HPDE6-E6E7 (cell line): Measurements from ENCODE around the gene TMEM209.
"Not testable (repeated sequence)": the region's sequence is repeated elsewhere in the genome, so short reads cannot be mapped to it uniquely, and the experiment has no call there.

ENCODE experiments used
- DNase-seq: peaks from one replicate; pipeline ENCODE4 v3.0.0; 2011; ENCODE audit warnings: missing footprints; ENCODE audit errors: extremely low spot score

The TMEM209 gene

GRCh38 chr7:130162196-130162595 is 43.0 kb downstream of the TMEM209 start:
- no peak for DNase-seq

DNA sequence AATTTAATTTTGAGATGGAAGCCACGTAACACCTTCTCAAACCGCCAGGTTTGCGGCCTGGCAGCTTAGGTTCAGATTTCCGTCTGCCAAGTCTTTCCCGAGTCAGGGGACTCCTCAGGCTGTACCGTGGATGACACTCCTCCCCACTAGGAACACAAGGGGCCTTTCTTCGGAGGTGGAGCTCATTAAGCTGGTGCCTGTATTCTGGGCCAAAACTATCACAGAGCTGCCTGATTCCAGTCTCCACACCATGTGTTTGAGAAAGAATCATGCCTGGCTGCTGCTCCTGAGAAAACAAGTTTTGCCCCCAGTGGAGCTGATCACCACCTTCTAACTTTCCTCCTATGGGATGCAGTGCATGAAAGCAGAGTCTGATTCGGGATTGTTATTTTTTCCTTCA is 44.8 kb downstream of the TMEM209 start:
- DNase-seq, result no peak

DNA sequence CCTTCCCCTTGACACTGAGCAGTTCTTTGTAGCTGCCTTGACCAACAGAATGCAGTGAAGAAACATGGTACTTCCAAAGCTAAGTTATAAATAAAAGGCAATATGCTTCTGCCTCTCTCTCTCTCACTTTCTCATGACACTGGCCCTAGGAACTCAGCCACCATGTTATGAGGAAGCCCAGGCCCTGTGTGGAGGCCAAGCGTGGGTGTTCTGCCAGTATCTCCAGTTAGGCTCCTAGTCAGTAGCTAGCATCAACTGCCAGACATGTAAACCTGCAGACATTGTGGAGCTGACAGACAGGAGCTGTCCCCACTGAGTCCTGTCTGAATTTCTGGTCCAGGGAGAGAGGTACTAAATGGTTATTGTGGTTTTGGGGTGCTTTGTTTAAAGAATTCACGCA is 45.2 kb downstream of the TMEM209 start:
- DNase-seq, result no peak

- no peak for DNase-seq
These were observed 47.5 kb downstream of the TMEM209 start for GRCh38 chr7:130157700-130158099.

DNA sequence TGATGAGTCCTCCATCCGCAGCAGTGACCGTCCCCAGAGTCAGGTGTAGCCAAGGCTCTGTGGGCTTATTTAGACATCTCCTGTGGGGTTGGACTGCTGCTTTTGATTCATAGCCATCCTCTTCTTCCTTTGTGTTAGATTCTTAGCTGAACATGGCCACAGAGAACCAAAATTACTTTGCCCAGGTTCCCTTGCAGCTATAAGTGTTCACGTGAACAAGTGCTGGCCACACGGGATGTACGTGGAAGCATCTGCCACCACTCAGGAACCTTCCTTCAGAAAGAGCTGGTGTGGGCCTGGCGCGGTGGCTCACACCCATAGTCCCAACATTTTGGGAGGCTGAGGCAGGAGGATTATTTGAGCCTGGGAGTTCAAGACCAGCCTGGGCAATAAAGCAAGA is 49.1 kb downstream of the TMEM209 start:
- no peak for DNase-seq

DNA sequence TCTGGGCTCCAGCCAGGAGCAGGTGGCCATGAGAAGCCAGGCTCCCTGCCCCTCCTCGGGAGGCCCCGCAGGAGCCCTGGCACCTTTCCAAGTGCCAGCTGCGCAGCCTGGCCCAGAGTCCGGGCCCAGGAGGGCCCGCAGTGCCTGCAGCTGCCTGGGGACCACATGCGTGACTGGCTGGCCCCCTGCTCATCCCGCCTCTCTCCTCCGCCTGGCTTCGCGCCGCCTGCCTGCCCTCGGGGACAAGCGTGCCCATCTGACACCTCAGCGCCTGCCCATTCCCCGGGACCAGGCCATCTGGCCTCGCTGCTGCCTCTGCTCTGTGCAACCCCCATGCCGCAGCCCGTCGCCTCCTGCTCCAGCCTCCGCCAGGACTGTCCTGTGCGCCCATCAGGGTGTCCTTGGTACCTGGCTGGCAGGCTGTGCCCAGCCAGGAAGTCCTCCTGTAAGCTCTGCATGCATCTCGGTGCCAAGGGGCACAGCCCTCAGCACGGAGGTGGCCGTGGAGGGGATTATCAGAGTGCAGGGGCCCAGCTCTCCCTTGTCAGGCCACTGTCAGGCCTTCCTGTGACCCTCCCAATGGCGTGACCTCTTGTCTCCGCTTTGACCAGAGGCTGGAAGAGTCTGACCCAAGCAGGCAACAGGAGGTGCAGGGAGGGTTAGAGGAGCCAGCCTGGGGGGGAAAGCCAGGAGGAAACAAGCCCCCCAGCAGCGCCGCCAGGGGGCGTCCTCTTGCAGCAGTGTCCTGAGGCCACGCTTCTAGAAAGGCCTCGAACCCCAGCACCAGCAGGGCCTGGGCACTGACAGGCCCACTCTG is 50.5 kb downstream of the TMEM209 start:
- DNase-seq, result no peak

DNA sequence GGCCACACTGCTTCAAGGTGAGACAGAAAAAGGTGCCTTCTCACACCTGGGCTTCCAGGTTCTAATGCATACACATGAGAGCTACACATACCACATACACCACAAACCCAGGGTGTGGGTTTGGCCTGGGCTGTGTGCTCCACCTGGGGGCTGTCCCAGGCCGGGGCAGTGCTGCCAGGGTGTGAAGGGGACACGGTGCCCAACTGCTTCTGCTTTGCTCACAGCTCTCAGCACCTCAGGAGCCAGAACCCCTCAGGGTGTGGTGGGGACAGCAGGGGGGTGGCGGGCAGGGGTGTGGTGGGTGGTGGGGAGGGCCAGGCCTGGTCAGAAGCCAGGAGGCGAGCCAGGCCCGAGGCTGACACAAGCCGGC is 51.1 kb downstream of the TMEM209 start:
- no peak for DNase-seq

GRCh38 chr7:130153211-130153908 is 51.8 kb downstream of the TMEM209 start:
- DNase-seq, result no peak

- DNase-seq, result no peak
These were observed 52.6 kb downstream of the TMEM209 start for GRCh38 chr7:130152493-130153210.

GRCh38 chr7:130151591-130152492 is 53.4 kb downstream of the TMEM209 start:
- no peak for DNase-seq

- no peak for DNase-seq
These were observed 54.6 kb downstream of the TMEM209 start for GRCh38 chr7:130150587-130150986.

DNA sequence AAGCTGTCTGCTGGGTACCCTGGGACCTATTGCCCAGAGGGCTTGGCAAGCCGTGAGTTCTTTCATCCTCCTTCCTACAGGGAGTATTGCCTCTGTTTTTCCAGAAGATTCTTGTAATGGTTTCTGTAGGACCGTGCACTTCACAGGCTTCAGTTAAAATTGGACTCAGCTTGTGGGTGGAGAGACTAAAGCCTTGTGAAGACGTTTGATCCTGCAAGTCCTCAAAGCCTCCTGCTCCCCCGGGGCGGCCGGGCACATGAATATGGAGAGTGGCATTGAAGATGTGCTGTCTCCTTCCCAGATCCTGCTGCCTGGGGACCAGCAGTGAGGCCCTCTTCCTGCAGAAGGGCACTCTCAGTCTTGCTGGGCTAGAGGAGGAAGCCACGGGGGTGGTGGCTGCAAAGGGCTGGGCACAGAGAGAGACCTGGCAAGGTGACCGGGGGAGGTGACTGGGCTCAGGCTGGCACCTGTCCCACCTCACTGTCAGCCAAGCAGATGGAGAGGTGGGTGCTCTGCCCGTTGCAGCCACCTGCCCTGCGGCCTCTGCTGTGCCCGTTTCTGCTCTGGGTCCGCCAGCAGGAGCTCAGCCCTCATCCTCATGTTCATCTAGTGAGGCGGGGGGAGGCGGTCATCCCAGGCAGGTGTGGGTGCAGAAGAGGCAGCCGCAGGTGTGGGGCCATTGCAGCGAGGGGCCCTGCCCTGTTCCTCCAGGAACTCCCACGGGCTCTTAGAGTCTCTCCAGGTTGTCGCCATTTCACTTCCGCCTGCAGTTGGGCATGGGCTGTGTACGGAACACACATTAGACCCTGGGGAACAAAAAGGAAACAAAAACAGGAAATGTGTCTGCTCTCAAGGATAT is 55.7 kb downstream of the TMEM209 start:
- DNase-seq, result no peak

DNA sequence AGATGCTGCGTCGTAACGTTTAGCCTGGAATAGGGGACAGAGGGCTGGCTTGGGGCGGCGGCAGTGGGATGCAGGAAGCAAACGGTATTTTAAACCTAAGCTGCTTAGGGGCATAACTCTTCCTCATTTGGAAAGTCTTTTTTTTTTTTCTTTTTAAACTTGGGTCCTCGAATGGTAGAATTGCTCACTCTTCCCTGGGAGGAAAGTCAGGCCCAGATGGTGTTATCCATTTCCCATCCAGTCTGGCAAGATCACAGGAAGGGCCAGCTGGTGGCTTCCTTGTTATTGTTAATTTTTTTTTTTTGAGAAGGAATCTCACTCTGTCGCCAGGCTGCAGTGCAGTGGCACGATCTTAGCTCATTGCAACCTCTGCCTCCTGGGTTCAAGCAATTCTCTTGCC is 56.6 kb downstream of the TMEM209 start:
- no peak for DNase-seq

DNA sequence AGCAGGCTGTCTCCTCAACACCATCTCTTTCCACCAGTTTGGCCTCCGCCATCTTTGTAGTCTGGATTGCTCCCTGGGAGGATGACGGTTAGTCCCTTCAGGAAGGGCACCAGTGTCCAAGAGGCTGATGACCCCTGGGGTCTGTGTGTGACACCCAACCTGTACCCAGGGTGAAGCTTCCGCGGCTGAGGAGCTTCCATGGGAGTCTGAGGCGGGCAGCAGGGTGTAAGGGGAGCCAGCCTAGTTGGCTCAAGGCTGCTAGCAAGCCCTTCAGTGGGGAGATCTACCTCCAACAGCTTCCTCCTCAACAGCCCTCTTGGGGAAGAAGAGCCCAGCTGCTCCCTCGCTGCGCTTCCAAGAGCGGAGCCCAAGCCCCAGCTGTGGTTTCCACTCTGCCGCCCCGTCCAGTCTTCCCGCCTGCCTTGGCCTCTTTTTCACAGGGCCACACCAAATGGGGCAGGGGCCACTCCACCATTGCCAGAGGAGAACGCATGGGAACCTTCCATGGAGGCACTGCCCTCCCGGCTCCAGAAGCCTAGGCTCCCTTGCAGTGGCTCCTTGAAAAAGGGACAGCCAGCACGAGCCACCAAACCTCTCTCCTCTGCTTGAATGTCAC is 57.4 kb downstream of the TMEM209 start:
- no peak for DNase-seq

GRCh38 chr7:130146693-130147405 is 58.4 kb downstream of the TMEM209 start:
- DNase-seq, result no peak

GRCh38 chr7:130146142-130146541 is 59.1 kb downstream of the TMEM209 start:
- DNase-seq, result not testable (repeated sequence)

DNA sequence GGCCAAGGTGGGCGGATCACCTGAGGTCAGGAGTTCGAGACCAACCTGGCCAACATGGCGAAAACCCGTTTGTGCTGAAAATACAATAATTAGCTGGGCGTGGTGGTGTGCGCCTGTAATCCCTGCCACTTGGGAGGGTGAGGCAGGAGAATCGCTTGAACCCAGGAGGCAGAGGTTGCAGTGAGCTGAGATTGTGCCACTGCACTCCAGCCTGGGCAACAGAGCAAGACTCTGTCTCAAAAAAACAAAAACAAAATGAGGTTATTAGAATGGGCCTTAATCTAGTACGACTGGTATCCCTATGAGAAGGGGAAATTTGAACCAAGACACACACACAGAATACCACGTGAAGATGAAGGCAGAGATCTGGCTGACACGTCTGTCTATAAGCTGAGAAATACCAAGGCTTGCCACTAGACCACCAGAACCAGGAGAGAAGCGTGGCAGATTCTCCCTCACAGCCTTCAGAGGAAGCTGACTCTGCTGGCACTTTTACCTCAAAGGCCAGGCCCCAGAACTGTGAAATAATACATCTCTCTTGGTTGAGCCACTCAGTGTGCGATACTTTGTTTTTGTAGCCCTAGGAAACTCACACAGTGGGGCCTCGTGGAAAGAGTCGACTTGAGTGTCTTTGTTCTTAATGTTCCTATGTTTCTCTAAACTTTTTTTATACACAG is 59.6 kb downstream of the TMEM209 start:
- DNase-seq, result no peak

DNA sequence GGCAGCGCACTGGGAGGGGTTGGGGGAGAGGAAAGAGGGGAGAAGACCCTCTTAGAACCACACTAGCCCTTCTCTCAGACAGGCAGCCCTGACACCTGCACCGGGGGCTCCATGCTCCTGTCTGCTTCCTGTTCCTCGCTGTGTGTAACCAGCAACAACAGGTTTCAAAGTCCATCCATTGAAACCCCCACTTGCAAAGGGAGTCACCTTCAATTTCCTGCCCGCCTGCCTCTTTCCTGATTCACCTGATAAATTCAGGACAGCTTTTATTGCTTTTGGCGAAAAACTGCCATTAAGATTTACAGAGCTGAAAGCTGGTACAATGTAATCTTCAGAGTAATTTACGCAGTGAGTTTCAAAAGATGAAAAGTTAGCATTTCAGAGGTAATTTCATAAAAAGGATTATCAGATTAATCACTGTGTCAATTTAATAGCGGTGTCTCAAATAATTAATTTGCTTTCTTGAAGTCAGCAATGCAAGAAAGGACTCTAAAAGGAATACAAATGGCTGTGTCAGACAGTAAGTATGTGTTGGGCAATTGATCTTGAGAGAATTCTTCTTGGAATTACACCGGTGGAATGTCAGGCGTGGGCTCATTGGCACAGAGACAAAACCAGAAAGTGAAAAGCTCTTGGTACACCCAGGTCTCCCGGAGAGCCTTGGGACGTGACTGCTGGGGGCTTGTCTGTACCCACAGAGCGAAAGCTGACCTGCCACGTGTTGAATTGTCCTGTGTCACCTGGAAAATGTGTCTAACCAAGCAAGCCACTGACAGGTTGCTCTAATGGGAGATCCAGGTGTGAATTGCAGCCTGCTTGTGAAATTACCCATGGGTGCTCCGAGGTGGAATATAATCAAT is 60.7 kb downstream of the TMEM209 start:
- DNase-seq, result no peak
